GM23248 (cell line): Measurements from ENCODE around the gene BEST2.

Experiments used
- EZH2 ChIP-seq: fragments of 200-600 bp; sonication (generic); IDR thresholded peaks from 2 replicates; pipeline ENCODE4 v1.6.1; 2018; ENCODE audit warnings: antibody characterized with exemption, mild to moderate bottlenecking; ENCODE audit not compliant: insufficient read depth, poor library complexity, severe bottlenecking
- EZH2phosphoT487 ChIP-seq: fragments of 200-600 bp; sonication (generic); IDR thresholded peaks from 2 replicates; pipeline ENCODE4 v1.6.1; 2018; ENCODE audit warnings: antibody characterized with exemption, moderate library complexity, mild to moderate bottlenecking, low read depth; ENCODE audit not compliant: insufficient read depth

GRCh38 chr19:12705654-12706331 lies 45.8 kb upstream of the BEST2 start:
- TF ChIP-seq EZH2 (no peak), EZH2phosphoT487 (no peak)
